Common myeloid progenitor, CD34-positive (primary cell): ENCODE results near the gene GZMB. TPM values are rescaled to one million over a fixed set of nuclear protein-coding genes. Genes with fewer than 3 reads are reported as not detected.
A peak's percentile ranks its signal among the peaks of the same experiment; 100 is the strongest.

Experiments used
- CTCF ChIA-PET: fragments of 350-600 bp; sonication (Branson Sonifier 250); formaldehyde crosslinking; loops from one replicate; lab custom pipeline; 2021; ENCODE audit warnings: antibody characterized with exemption; lab: Charles Lee
- POLR2A ChIA-PET: fragments of 350-600 bp; sonication (Branson Sonifier 250); formaldehyde crosslinking; loops from one replicate; lab custom pipeline; 2021; ENCODE audit warnings: antibody characterized with exemption; lab: Charles Lee
- DNase-seq, 3 donors: peaks; one replicate each; pipeline versions ENCODE4 v3.0.0 to v3.0.0-alpha.2; 2013
- H3K27ac ChIP-seq, 2 experiments: 1 replicate in 1 of 2; 2 replicates in 1 of 2; pipeline ENCODE4 v1.7.0; 2013; ENCODE audit warnings: inconsistent platforms in 2 of 2, low read length in 2 of 2, mild to moderate bottlenecking in 2 of 2, low read depth in 1 of 2, moderate library complexity in 1 of 2; ENCODE audit not compliant: severe bottlenecking in 2 of 2, insufficient read depth in 1 of 2, poor library complexity in 1 of 2
- H3K27me3 ChIP-seq, 5 experiments: replicated peaks in 2 of 5; 1 replicate in 3 of 5; 2 replicates in 2 of 5; pipeline versions ENCODE4 v1.6.1 to v1.7.0; 2013; ENCODE audit warnings: low read length in 4 of 5, mild to moderate bottlenecking in 2 of 5, moderate library complexity in 2 of 5, inconsistent platforms in 1 of 5; ENCODE audit not compliant: insufficient read depth in 5 of 5, control insufficient read depth in 4 of 5
- H3K36me3 ChIP-seq, 4 experiments: 1 replicate in 2 of 4; 2 replicates in 2 of 4; pipeline versions ENCODE4 v1.6.1 to v1.7.0; 2013; ENCODE audit warnings: low read length in 3 of 4, control low read depth in 1 of 4, mild to moderate bottlenecking in 1 of 4; ENCODE audit not compliant: control insufficient read depth in 4 of 4, insufficient read depth in 4 of 4
- H3K4me1 ChIP-seq, 4 experiments: 1 replicate in 3 of 4; 2 replicates in 1 of 4; pipeline versions ENCODE4 v1.6.1 to v1.7.1; 2013; ENCODE audit warnings: low read length in 3 of 4, mild to moderate bottlenecking in 3 of 4, control low read depth in 1 of 4, inconsistent platforms in 1 of 4, moderate library complexity in 1 of 4; ENCODE audit not compliant: control insufficient read depth in 4 of 4, insufficient read depth in 4 of 4; ENCODE audit errors: control extremely low read depth in 1 of 4
- H3K4me3 ChIP-seq, 7 experiments: 1 replicate in 4 of 7; 2 replicates in 3 of 7; pipeline versions ENCODE4 v1.5.1 to v1.7.0; 2013; ENCODE audit warnings: mild to moderate bottlenecking in 7 of 7, low read length in 6 of 7, moderate library complexity in 6 of 7, inconsistent platforms in 2 of 7, low read depth in 2 of 7, control low read depth in 1 of 7; ENCODE audit not compliant: insufficient read depth in 4 of 7, control insufficient read depth in 1 of 7; ENCODE audit errors: extremely low read depth in 1 of 7
- H3K9me3 ChIP-seq, 5 experiments: 1 replicate in 4 of 5; 2 replicates in 1 of 5; pipeline versions ENCODE4 v1.6.1 to v1.7.1; 2013; ENCODE audit warnings: low read length in 4 of 5, mild to moderate bottlenecking in 2 of 5, inconsistent platforms in 1 of 5, low read depth in 1 of 5, moderate library complexity in 1 of 5; ENCODE audit not compliant: control insufficient read depth in 4 of 5, insufficient read depth in 2 of 5; ENCODE audit errors: control extremely low read depth in 1 of 5
- WGBS: methylation state at CpG from one replicate; pipeline ENCODE4 v1.1.5; 2013; ENCODE audit not compliant: insufficient coverage; 5-methylcytosine and 5-hydroxymethylcytosine counted together
- polyA plus RNA-seq: library from polyadenylated mRNA; unstranded; fragments of 120-200 nt; gene quantifications from one replicate; pipeline ENCODE4 v1.2.1, GENCODE V29; 2013

The GZMB gene, protein sequence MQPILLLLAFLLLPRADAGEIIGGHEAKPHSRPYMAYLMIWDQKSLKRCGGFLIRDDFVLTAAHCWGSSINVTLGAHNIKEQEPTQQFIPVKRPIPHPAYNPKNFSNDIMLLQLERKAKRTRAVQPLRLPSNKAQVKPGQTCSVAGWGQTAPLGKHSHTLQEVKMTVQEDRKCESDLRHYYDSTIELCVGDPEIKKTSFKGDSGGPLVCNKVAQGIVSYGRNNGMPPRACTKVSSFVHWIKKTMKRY
- 0.62 TPM for polyA plus RNA-seq

- Histone ChIP-seq H3K4me1 (no peaks in the 10 kb centered on the region), H3K4me3 (no peak within 1 kb of the TSS), H3K9me3 (no peaks in the 10 kb centered on the region), H3K27ac (no peak within 1 kb of the TSS), H3K27me3 (no peaks in the 10 kb centered on the region), H3K36me3 (no peaks in the 10 kb centered on the region)
- DNase-seq = peak in 2 of 3 donors; percentile 48 to 56
- ChIA-PET POLR2A (no interaction called here), CTCF (no interaction called here)
- WGBS = 100% methylated on average over 1 of the region's 2 CpGs
Measured at GRCh38 chr14:24634158-24634557, at the start of gene GZMB. TSS of gene GZMB (minus strand) at chr14:24634190. CDS start at chr14:24634160, 30 bp downstream.

- ChIA-PET CTCF (interaction anchor here (0.9 to 3.0 kb wide), 6 partner anchors 12 to 199 kb away, joined by 3 to 18 read pairs (median 6); no protein-coding TSS in a partner anchor), POLR2A (no interaction called here)
- Histone ChIP-seq H3K4me3 (no peak overlapping the region), H3K27me3 (no peaks in the 10 kb centered on the region), H3K36me3 (peaks cover 0 to 3% (median 0%) of the 10 kb centered on the region in 4 experiments), H3K4me1 (peaks cover 11 to 26% (median 15%) of the 10 kb centered on the region in 4 experiments), H3K27ac (no peak overlapping the region), H3K9me3 (peaks cover 0 to 1% (median 0%) of the 10 kb centered on the region in 5 experiments)
- DNase-seq = no peak
- WGBS = 100% methylated on average over 1 of the region's 1 CpG
Measured at GRCh38 chr14:24681056-24681455, 47.1 kb upstream of the GZMB start.

DNA sequence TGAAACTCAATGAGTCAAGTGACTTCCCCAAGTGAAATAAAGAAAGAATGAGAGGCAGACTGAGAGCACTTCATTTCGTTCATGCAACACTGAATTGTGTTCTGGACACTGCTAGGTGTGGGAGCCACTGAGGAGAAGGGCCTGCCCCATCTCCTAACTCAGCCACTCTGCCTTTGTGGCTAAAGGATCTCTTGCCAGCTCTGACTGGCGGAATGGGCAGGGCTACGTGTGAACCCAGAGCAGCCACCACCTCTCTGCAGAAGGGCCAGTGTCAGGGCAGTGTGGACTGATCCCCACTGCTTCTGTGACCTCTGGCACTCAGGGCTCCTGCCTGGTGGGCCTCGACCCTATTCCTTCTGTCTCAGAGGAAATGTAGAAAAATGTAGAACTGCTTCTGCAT is 46.5 kb upstream of the GZMB start:
- POLR2A ChIA-PET = no interaction called here
- peaks cover 0 to 4% (median 0%) of the 10 kb centered on the region in 4 experiments for H3K36me3 ChIP-seq
- peaks cover 11 to 26% (median 15%) of the 10 kb centered on the region in 4 experiments for H3K4me1 ChIP-seq
- 94% methylated on average over 2 of the region's 4 CpGs for WGBS
- H3K27me3 ChIP-seq = no peaks in the 10 kb centered on the region
- peaks cover 0 to 1% (median 0%) of the 10 kb centered on the region in 5 experiments for H3K9me3 ChIP-seq
- no peak overlapping the region for H3K4me3 ChIP-seq
- no peak overlapping the region for H3K27ac ChIP-seq
- DNase-seq = no peak
- CTCF ChIA-PET = interaction anchor here (0.9 to 3.0 kb wide), 7 partner anchors 9 to 198 kb away, joined by 3 to 18 read pairs (median 7); no protein-coding TSS in a partner anchor

- H3K27ac ChIP-seq = no peak overlapping the region
- H3K4me1 ChIP-seq = peaks cover 15 to 32% (median 20%) of the 10 kb centered on the region in 4 experiments
- peaks cover 0 to 4% (median 0%) of the 10 kb centered on the region in 4 experiments for H3K36me3 ChIP-seq
- ChIA-PET POLR2A (no interaction called here), CTCF (interaction anchor here (0.6 to 3.0 kb wide), 9 partner anchors 10 to 197 kb away, joined by 3 to 18 read pairs (median 6); partner anchors contain the start of gene GZMH)
- 47% methylated on average over 11 of the region's 12 CpGs for WGBS
- no peaks in the 10 kb centered on the region for H3K27me3 ChIP-seq
- DNase-seq = peak in 2 of 3 donors; percentile 50 to 62
- peaks cover 0 to 1% (median 0%) of the 10 kb centered on the region in 5 experiments for H3K9me3 ChIP-seq
- peak overlapping the region in 1 of 7 experiments; percentile 8 for H3K4me3 ChIP-seq
Measured at GRCh38 chr14:24679248-24679961, 45.4 kb upstream of the GZMB start.

DNA sequence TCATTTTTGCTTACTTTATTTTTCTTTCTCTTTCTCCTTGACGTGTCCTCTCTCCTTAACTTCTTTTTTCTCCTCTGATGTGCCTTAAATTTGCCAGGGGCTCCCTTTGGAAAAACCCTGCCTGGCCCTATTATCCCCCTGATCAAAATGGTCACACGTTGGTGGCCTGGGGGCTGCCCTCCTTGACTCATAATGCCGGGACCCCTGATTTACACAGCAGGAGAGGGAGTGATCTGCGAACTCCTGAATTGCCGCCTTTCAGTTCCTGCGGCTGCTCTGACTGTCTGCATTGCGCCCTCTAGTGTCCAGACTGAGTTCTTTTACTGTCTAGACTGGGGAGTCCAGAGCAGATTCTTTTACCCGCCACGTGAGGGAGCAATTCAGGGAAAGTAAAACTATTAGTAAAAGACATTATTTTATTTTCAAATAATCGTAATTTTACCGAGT is 44.8 kb upstream of the GZMB start:
- peak; percentile 92 to 95 (median 94) for DNase-seq
- Histone ChIP-seq H3K4me3 (peak overlapping the region in 5 of 7 experiments; percentile 29 to 71 (median 50)), H3K27ac (no peak overlapping the region), H3K27me3 (no peaks in the 10 kb centered on the region), H3K36me3 (peaks cover 0 to 4% (median 0%) of the 10 kb centered on the region in 4 experiments), H3K4me1 (peaks cover 21 to 38% (median 25%) of the 10 kb centered on the region in 4 experiments), H3K9me3 (peaks cover 0 to 1% (median 0%) of the 10 kb centered on the region in 5 experiments)
- ChIA-PET POLR2A (no interaction called here), CTCF (interaction anchor here (0.9 to 3.0 kb wide), 8 partner anchors 10 to 196 kb away, joined by 3 to 18 read pairs (median 6); partner anchors contain the start of gene GZMH)
- 0% methylated on average over 6 of the region's 11 CpGs for WGBS

- Histone ChIP-seq H3K9me3 (peaks cover 0 to 1% (median 0%) of the 10 kb centered on the region in 5 experiments), H3K27ac (no peak overlapping the region), H3K4me3 (no peak overlapping the region), H3K27me3 (no peaks in the 10 kb centered on the region), H3K36me3 (peaks cover 0 to 4% (median 0%) of the 10 kb centered on the region in 4 experiments), H3K4me1 (peaks cover 29 to 47% (median 33%) of the 10 kb centered on the region in 4 experiments)
- no CpG with 5 or more reads among the region's 1 CpG for WGBS
- ChIA-PET CTCF (interaction anchor here (0.9 to 2.8 kb wide), 3 partner anchors 10 to 73 kb away, joined by 3 to 16 read pairs (median 4); no protein-coding TSS in a partner anchor), POLR2A (no interaction called here)
- no peak for DNase-seq
Measured at GRCh38 chr14:24677956-24678355, 44.0 kb upstream of the GZMB start.
